HG03139 (cell line): Measurements from ENCODE around the gene RALGDS.
"Not testable (repeated sequence)": the region's sequence is repeated elsewhere in the genome, so short reads cannot be mapped to it uniquely, and the experiment has no call there.

Experiments
- ATAC-seq: cut with Tn5 transposase; IDR thresholded peaks from one replicate; pipeline ENCODE4 v1.9.1; 2021; ENCODE audit not compliant: unreplicated experiment

Gene RALGDS

DNA sequence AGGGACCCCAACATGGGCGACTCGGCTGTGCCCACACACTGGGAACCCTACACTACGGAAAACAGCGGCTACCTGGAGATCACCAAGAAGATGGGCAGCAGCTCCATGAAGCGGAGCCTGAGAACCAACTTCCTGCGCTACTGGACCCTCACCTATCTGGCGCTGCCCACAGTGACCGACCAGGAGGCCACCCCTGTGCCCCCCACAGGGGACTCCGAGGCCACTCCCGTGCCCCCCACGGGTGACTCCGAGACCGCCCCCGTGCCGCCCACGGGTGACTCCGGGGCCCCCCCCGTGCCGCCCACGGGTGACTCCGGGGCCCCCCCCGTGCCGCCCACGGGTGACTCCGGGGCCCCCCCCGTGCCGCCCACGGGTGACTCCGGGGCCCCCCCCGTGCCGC, 50.1 kb downstream of the RALGDS start:
- ATAC-seq = not testable (repeated sequence)

- ATAC-seq = not testable (repeated sequence)
Measured at GRCh38 chr9:133070500-133070961, 50.5 kb downstream of the RALGDS start.

DNA sequence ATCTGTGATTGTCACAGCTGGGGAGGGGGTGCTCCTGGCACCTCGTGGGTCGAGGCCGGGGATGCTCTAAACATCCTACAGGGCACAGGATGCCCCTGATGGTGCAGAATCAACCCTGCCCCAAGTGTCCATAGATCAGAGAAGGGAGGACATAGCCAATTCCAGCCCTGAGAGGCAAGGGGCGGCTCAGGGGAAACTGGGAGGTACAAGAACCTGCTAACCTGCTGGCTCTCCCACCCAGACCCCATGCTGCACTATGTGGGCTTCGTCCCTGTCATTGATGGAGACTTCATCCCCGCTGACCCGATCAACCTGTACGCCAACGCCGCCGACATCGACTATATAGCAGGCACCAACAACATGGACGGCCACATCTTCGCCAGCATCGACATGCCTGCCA, 52.6 kb downstream of the RALGDS start:
- ATAC-seq = not testable (repeated sequence)

DNA sequence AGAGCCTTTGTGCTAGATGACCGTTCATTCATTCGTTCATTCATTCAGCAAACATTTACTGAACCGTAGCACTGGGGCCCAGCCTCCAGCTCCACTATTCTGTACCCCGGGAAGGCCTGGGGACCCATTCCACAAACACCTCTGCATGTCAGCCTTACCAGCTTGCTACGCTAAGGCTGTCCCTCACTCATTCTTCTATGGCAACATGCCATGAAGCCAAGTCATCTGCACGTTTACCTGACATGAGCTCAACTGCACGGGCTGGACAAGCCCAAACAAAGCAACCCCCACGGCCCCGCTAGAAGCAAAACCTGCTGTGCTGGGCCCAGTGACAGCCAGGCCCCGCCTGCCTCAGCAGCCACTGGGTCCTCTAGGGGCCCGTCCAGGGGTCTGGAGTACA, 53.2 kb downstream of the RALGDS start:
- ATAC-seq = no peak

- no peak for ATAC-seq
Measured at GRCh38 chr9:133067006-133067405, 54.0 kb downstream of the RALGDS start.

DNA sequence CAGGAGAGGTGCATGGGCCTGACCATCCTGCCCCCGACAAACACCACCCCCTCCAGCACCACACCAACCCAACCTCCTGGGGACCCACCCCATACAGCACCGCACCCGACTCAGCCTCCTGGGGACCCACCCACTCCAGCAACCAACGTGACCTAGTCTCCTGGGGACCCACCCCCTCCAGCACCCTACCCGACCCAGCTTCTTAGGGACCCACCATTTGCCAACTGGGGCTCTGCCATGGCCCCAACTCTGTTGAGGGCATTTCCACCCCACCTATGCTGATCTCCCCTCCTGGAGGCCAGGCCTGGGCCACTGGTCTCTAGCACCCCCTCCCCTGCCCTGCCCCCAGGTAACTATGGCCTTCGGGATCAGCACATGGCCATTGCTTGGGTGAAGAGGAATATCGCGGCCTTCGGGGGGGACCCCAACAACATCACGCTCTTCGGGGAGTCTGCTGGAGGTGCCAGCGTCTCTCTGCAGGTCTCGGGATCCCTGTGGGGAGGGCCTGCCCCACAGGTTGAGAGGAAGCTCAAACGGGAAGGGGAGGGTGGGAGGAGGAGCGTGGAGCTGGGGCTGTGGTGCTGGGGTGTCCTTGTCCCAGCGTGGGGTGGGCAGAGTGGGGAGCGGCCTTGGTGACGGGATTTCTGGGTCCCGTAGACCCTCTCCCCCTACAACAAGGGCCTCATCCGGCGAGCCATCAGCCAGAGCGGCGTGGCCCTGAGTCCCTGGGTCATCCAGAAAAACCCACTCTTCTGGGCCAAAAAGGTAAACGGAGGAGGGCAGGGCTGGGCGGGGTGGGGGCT, 54.7 kb downstream of the RALGDS start:
- no peak for ATAC-seq

GRCh38 chr9:133065070-133065388, 56.0 kb downstream of the RALGDS start:
- ATAC-seq = no peak

GRCh38 chr9:133064241-133065069, 56.6 kb downstream of the RALGDS start:
- ATAC-seq = no peak

DNA sequence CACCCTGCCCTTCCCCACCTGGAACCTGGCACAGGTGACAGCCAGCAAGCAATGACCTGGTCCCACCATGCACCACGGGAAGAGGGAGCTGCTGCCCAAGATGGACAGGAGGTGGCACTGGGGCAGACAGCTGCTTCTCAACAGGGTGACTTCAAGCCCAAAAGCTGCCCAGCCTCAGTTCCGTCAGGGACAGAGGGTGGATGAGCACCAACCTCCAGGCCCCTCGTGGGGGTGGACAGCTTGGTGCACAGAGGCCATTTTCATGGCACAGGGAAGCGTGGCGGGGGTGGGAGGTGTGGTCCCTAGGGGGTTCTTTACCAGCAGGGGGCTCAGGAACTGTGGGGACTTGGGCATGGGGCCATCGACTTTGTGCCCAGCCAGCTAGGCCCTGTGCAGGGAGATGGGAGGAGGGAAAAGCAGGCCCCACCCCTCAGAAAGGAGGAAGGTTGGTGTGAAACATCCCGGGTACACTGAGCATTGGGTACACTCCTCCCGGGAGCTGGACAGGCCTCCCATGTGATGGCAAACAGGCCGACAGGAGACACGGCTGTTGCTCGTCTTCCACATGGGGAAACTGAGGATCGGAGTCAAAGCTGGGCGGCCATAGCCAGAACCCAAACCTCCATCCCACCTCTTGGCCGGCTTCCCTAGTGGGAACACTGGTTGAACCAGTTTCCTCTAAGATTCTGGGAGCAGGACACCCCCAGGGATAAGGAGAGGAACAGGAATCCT, 57.4 kb downstream of the RALGDS start:
- ATAC-seq = no peak

- ATAC-seq = no peak
Measured at GRCh38 chr9:133063159-133063499, 57.9 kb downstream of the RALGDS start.

DNA sequence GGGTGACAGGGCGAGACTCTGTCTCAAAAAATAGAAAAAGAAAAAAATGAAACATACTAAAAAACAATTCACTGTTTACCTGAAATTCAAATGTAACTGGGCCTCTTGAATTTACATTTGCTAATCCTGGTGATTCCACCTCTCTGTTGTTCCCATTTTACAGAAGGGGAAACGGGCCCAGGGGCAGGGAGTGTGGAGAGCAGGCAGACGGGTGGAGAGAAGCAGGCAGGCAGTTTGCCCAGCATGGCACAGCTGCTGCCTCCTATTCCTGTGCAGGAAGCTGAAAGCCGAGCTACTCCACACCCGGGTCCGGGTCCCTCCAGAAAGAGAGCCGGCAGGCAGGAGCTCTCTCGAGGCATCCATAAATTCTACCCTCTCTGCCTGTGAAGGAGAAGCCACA, 58.5 kb downstream of the RALGDS start:
- ATAC-seq = not testable (repeated sequence)

- ATAC-seq = not testable (repeated sequence)
Measured at GRCh38 chr9:133061764-133062145, 59.3 kb downstream of the RALGDS start, which contains the start of gene CEL. TSS of gene CEL (plus strand) at chr9:133061981. CDS start at chr9:133062003, 22 bp downstream.

DNA sequence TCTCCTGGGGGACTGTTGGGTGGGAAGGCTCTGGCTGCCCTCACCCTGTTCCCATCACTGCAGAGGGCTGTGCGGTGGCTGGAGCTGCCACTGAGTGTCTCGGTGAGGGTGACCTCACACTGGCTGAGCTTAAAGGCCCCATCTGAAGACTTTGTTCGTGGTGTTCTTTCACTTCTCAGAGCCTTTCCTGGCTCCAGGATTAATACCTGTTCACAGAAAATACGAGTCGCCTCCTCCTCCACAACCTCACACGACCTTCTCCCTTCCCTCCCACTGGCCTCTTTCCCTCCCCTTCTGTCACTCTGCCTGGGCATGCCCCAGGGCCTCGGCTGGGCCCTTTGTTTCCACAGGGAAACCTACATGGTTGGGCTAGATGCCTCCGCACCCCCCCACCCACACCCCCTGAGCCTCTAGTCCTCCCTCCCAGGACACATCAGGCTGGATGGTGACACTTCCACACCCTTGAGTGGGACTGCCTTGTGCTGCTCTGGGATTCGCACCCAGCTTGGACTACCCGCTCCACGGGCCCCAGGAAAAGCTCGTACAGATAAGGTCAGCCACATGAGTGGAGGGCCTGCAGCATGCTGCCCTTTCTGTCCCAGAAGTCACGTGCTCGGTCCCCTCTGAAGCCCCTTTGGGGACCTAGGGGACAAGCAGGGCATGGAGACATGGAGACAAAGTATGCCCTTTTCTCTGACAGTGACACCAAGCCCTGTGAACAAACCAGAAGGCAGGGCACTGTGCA, 59.8 kb downstream of the RALGDS start:
- not testable (repeated sequence) for ATAC-seq

- ATAC-seq = no peak
Measured at GRCh38 chr9:133060417-133060841, 60.6 kb downstream of the RALGDS start.

DNA sequence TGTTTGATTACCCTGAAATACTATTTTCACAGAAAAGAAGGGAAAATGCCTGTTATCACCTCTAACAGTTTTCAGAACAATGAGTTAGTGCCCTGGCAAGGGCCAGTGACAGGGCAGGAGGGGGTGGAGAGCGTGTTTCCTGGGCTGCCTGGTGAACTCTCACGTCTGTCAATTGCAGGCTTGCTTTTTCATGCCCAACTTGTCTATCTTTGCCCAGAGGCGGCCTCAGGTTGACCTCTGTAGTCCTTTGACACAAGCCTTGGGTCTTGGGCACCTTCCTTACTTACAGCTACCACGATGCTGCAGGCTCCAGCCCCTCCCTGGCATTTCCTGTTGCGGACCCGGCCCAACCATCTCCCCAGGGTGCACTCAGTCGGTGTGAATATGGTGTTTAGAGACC, 61.4 kb downstream of the RALGDS start:
- no peak for ATAC-seq

GRCh38 chr9:133058550-133059320, 62.3 kb downstream of the RALGDS start:
- ATAC-seq = no peak

DNA sequence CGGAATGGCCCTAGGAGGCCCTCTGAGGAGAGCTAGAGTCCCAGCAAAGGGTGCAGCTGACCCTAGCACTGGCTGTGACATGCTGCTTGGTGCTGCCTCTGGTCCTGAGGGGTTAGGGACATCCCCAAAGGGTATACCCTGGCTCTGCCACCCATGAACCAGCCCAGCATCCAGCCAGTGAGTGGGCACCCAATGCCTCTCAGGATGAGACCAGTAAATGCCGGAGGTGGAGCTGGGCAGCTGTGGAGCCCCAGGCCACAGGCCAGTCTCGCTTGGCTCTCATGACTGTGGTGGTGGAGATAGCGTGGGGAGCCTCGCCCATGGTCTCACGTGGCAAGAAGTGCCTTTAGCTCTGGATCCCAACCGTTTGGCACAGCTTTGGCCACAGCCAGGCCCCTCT, 63.0 kb downstream of the RALGDS start:
- no peak for ATAC-seq

GRCh38 chr9:133057553-133057952, 63.5 kb downstream of the RALGDS start:
- ATAC-seq = no peak

DNA sequence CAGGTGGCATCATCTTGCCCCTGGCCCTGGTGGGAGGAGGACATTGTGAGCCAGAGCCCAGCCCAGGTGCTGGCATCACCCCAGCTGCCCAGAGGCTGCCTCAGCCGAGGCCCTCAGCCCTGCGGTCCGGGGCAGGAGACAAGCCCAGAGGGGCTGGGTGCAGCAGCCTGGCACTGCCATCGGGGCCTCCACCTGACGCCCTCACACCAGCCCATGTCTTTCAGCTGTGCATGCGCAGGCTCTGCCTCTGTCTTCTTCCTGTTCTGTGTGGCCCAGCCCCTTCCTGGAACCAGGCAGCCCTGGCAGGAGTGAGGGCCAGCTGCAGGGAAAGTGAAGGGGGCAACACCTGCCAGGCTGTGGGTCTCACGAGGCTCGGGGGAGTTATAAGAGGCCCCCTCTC, 64.0 kb downstream of the RALGDS start:
- no peak for ATAC-seq

DNA sequence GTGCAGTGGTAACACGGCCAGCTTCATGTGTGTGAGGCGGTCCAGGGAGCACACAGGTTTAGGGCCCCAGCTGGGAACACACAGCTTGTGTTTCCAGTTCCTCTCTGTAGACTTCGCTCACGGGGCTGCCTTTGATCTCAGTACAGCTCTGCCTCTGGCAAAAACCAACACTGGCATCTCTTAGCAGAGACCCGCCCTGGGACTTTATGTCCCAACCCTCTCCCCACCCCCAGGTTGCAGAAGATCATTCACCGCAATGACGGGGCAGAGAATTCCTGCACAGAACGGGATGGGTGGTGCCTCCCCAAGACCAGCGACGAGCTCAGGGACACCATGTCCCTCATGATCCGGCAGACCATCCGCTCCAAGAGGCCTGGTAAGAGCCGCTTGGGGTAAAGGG, 64.5 kb downstream of the RALGDS start:
- no peak for ATAC-seq
